OCI-LY7 (cell line): Measurements from ENCODE around the gene PRELID3B. TPM values are rescaled to one million over a fixed set of nuclear protein-coding genes. Genes with fewer than 3 reads are reported as not detected.

Source experiments
- BruUV-seq: library from RNA; stranded (reverse); fragments of 400-500 nt; replicated peaks from 2 replicates; lab custom pipeline; 2021; lab: Mats Ljungman, UMichigan
- CTCF ChIA-PET: fragments of 300-600 bp; sonication (Branson Sonifier 250); formaldehyde crosslinking; loops from one replicate; lab custom pipeline; 2022; ENCODE audit warnings: antibody characterized with exemption; ENCODE audit not compliant: unreplicated experiment; lab: Charles Lee
- POLR2A ChIA-PET: fragments of 300-600 bp; sonication (Branson Sonifier 250); formaldehyde crosslinking; loops from one replicate; lab custom pipeline; 2022; ENCODE audit warnings: antibody characterized with exemption; lab: Charles Lee
- DNase-seq: peaks from one replicate; pipeline ENCODE4 v3.0.0-alpha.2; 2015; ENCODE audit warnings: low spot score
- H2AFZ ChIP-seq: fragments of 200-600 bp; sonication (generic), shearing (Covaris generic); 2 replicates; pipeline ENCODE4 v1.6.1; 2014; ENCODE audit warnings: mild to moderate bottlenecking, antibody characterized with exemption, low read length, moderate library complexity
- H3K27ac ChIP-seq: fragments of 200-600 bp; sonication (generic); 2 replicates; pipeline ENCODE4 v1.5.1; 2014; ENCODE audit warnings: mixed run types, low read depth, mild to moderate bottlenecking, moderate library complexity, low read length, inconsistent platforms; ENCODE audit not compliant: poor library complexity, severe bottlenecking
- H3K36me3 ChIP-seq: fragments of 200-600 bp; sonication (generic); 2 replicates; pipeline ENCODE4 v1.6.1; 2014; ENCODE audit warnings: mild to moderate bottlenecking, antibody characterized with exemption, low read length, moderate library complexity, mixed read lengths; ENCODE audit not compliant: insufficient read depth
- H3K4me1 ChIP-seq: fragments of 200-600 bp; sonication (generic); 2 replicates; pipeline ENCODE4 v1.5.1; 2014; ENCODE audit warnings: mild to moderate bottlenecking, low read length; ENCODE audit not compliant: insufficient read depth, poor library complexity, severe bottlenecking
- H3K4me2 ChIP-seq: fragments of 200-600 bp; sonication (generic); 2 replicates; pipeline ENCODE4 v1.6.1; 2014; ENCODE audit warnings: mild to moderate bottlenecking, low read length
- H3K4me3 ChIP-seq: fragments of 200-600 bp; sonication (generic); 2 replicates; pipeline ENCODE4 v1.5.1; 2014; ENCODE audit warnings: mild to moderate bottlenecking, low read depth, low read length; ENCODE audit not compliant: poor library complexity, severe bottlenecking
- H3K79me2 ChIP-seq: fragments of 200-600 bp; sonication (generic); 2 replicates; pipeline ENCODE4 v1.6.1; 2016; ENCODE audit warnings: low read depth, mild to moderate bottlenecking, low read length, moderate library complexity, mixed read lengths; ENCODE audit not compliant: insufficient read depth
- H3K9me2 ChIP-seq: fragments of 200-600 bp; sonication (generic); 2 replicates; pipeline ENCODE4 v1.6.1; 2016; ENCODE audit warnings: mild to moderate bottlenecking, low read length, mixed read lengths; ENCODE audit not compliant: insufficient read depth
- H3K9me3 ChIP-seq: fragments of 200-600 bp; sonication (generic); 2 replicates; pipeline ENCODE4 v1.6.1; 2014; ENCODE audit warnings: mild to moderate bottlenecking, mixed run types, low read length, mixed read lengths
- H4K20me1 ChIP-seq: fragments of 200-600 bp; sonication (generic); 2 replicates; pipeline ENCODE4 v1.6.1; 2014; ENCODE audit warnings: mild to moderate bottlenecking, antibody characterized with exemption, low read length, moderate library complexity, mixed read lengths; ENCODE audit not compliant: insufficient read depth
- CTCF ChIP-seq: fragments of 200-600 bp; sonication (generic); conservative IDR thresholded peaks from 2 replicates; pipeline ENCODE4 v1.5.1; 2014; ENCODE audit warnings: mild to moderate bottlenecking, antibody characterized with exemption, low read length, moderate library complexity, mixed read lengths
- EZH2phosphoT487 ChIP-seq: fragments of 200-600 bp; sonication (generic); IDR thresholded peaks from 2 replicates; pipeline ENCODE4 v1.6.1; 2018; ENCODE audit warnings: low read depth, borderline replicate concordance, mild to moderate bottlenecking, mixed run types, antibody characterized with exemption, low read length, moderate library complexity, mixed read lengths
- intact Hi-C: fragments of 100-400 bp; cut with micrococcal nuclease; formaldehyde crosslinking; loops from one replicate; pipeline ENCODE4 v1.10.0; 2022; ENCODE audit not compliant: unreplicated experiment
- total RNA-seq, 2 experiments: library from RNA; depleted of rRNA in 1 of 2; stranded (reverse); fragments of >200 nt in 1 of 2; shearing (Covaris generic) in 1 of 2; gene quantifications; 2 replicates each; pipeline ENCODE4 v1.2.3, GENCODE V29; 2014 to 2022

PRELID3B gene
- total RNA-seq, 2 experiments from 2014 or later, result 99.4 to 119 TPM

- H3K4me1 ChIP-seq, result peaks cover 70% of the 10 kb centered on the region
- H3K4me3 ChIP-seq, result peak overlapping the region; percentile 74
- H3K27ac ChIP-seq, result peak overlapping the region; percentile 85
- peak; percentile 88 for DNase-seq
- TF ChIP-seq CTCF (no peak), EZH2phosphoT487 (no peak)
- ChIA-PET POLR2A (interaction anchor here (0.6 to 1.9 kb wide), 4 partner anchors 14 to 102 kb away, joined by 3 to 13 read pairs (median 6); partner anchors contain the start of gene ATP5F1E), CTCF (interaction anchor here (0.6 to 0.8 kb wide), 2 partner anchors 12 to 16 kb away, joined by 3 read pairs; partner anchors contain the start of gene TUBB1)
- H2AFZ ChIP-seq, result peak overlapping the region; percentile 50; the same call in 1 of the 2 replicates
- H3K79me2 ChIP-seq, result peaks cover 19% of the 10 kb centered on the region; the same call in 1 of the 2 replicates
- no peaks in the 10 kb centered on the region for H4K20me1 ChIP-seq
- H3K36me3 ChIP-seq, result peaks cover 13% of the 10 kb centered on the region; the same call in 1 of the 2 replicates
- intact Hi-C loops, result loop anchor here (1.0 to 10.0 kb wide), 4 partner anchors 24 to 355 kb away; partner anchors contain the start of genes ATP5F1E and ZNF831
- TSS peak; percentile 65 for BruUV-seq
- H3K9me3 ChIP-seq, result no peaks in the 10 kb centered on the region
- no peaks in the 10 kb centered on the region for H3K9me2 ChIP-seq
- peak overlapping the region; percentile 94 for H3K4me2 ChIP-seq
Measured at GRCh38 chr20:59007665-59008511, 34.7 kb downstream of the PRELID3B start.

- Histone ChIP-seq H3K36me3 (peaks cover 16% of the 10 kb centered on the region; the same call in 1 of the 2 replicates), H3K4me2 (peak within 1 kb of the TSS; percentile 94), H3K4me3 (peak within 1 kb of the TSS; percentile 74), H3K9me2 (no peaks in the 10 kb centered on the region), H3K27ac (peak within 1 kb of the TSS; percentile 85), H3K9me3 (no peaks in the 10 kb centered on the region), H4K20me1 (no peaks in the 10 kb centered on the region), H3K4me1 (peaks cover 70% of the 10 kb centered on the region), H2AFZ (peak within 1 kb of the TSS; percentile 50; the same call in 1 of the 2 replicates), H3K79me2 (peaks cover 19% of the 10 kb centered on the region; the same call in 1 of the 2 replicates)
- ChIA-PET POLR2A (no interaction called here), CTCF (no interaction called here)
- no TSS peak for BruUV-seq
- peak; percentile 53 for DNase-seq
- intact Hi-C loops, result loop anchor here (1.0 to 10.0 kb wide), 4 partner anchors 25 to 354 kb away; partner anchors contain the start of genes ATP5F1E and ZNF831
- TF ChIP-seq EZH2phosphoT487 (no peak), CTCF (no peak)
Measured at GRCh38 chr20:59006864-59007664, 35.5 kb downstream of the PRELID3B start, which contains the start of gene CTSZ. TSS of gene CTSZ (minus strand) at chr20:59007254. CDS start at chr20:59007128, 126 bp downstream.
